Heart left ventricle (tissue), 13 donors: Measurements from ENCODE around the gene OR14K1.
"Not testable (repeated sequence)": the region's sequence is repeated elsewhere in the genome, so short reads cannot be mapped to it uniquely, and the experiment has no call there.

Experiments
- POLR2A ChIP-seq, 2 donors: fragments of 450-650 bp; IDR thresholded peaks; one replicate each; pipeline ENCODE4 v1.6.1; 2017; ENCODE audit warnings: antibody characterized with exemption in 2 of 2, mild to moderate bottlenecking in 2 of 2, moderate library complexity in 2 of 2
- TF ChIP-seq, protein P1 (sequence below), 12 donors: fragments of 200-600 bp; sonication (generic) in 4 of 12; IDR thresholded peaks; one replicate each; pipeline versions ENCODE4 v1.5.0 to v1.8.0; 2018 to 2022; ENCODE audit warnings: antibody characterized with exemption in 12 of 12, mild to moderate bottlenecking in 5 of 12
- donor health status: ischemic (EF 13 %, LVEDD 7.1; RV severe dilation, severe dysfunction).
- donor health status: DM: no; HTN: yes; CAD: no.
- donor health status: DM: no; HTN: no; CAD: no.
- donor health status: ischemic (EF 25% LVEDD 6.9; RV normal size, moderate dysfunction).
- donor health status: ischemic (EF 25% LVEDD 5.7; RV mildly dilated, moderate dysfunction).
- donor health status: ischemic (EF 35%, LVEDD 5.7; RV mildly dilated, moderate dysfunction).
- donor health status: nonischemic (EF 11% LVEDD 7.7; RV severe dilation, severe dysfunction).
- donor health status: DM: yes; HTN: yes; CAD: no.
- donor health status: PGD.
- donor health status: ischemic (EF 29% LVEDD 5.4; RV normal size, mild dysfunction).
- donor health status: nonischemic (EF 23%, LVEDD 6.1; RV moderate dilation, normal function).

DNA sequence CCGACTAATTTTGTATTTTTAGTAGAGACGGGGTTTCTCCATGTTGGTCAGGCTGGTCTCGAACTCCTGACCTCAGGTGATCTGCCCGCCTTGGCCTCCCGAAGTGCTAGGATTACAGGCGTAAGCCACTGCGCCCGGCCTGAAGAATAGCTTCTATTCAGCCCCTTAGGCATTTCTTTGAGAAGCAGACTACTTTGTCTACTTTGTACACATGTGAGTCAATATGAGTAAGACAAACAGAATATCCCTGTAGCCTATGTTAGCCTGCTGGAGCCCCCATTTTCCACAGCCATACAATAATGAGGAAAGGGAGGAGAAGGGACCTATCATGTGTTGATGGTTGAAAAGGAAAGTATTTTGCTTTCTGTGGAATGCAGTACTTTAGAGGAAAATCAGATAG is 27.7 kb upstream of the OR14K1 start:
- TF ChIP-seq, protein P1, sequence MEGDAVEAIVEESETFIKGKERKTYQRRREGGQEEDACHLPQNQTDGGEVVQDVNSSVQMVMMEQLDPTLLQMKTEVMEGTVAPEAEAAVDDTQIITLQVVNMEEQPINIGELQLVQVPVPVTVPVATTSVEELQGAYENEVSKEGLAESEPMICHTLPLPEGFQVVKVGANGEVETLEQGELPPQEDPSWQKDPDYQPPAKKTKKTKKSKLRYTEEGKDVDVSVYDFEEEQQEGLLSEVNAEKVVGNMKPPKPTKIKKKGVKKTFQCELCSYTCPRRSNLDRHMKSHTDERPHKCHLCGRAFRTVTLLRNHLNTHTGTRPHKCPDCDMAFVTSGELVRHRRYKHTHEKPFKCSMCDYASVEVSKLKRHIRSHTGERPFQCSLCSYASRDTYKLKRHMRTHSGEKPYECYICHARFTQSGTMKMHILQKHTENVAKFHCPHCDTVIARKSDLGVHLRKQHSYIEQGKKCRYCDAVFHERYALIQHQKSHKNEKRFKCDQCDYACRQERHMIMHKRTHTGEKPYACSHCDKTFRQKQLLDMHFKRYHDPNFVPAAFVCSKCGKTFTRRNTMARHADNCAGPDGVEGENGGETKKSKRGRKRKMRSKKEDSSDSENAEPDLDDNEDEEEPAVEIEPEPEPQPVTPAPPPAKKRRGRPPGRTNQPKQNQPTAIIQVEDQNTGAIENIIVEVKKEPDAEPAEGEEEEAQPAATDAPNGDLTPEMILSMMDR (IDR thresholded peaks at IDR 0.05), result not testable (repeated sequence)
- not testable (repeated sequence) for TF ChIP-seq POLR2A (IDR thresholded peaks at IDR 0.05)
